ENCODE measurements around the gene SPINT1. TPM values are rescaled to one million over a fixed set of nuclear protein-coding genes. Genes with fewer than 3 reads are reported as not detected.

The SPINT1 gene
- total and polyA plus RNA-seq, 11 donors = 0.11 to 3.4 (median 0.69) TPM; not detected in 1

DNA sequence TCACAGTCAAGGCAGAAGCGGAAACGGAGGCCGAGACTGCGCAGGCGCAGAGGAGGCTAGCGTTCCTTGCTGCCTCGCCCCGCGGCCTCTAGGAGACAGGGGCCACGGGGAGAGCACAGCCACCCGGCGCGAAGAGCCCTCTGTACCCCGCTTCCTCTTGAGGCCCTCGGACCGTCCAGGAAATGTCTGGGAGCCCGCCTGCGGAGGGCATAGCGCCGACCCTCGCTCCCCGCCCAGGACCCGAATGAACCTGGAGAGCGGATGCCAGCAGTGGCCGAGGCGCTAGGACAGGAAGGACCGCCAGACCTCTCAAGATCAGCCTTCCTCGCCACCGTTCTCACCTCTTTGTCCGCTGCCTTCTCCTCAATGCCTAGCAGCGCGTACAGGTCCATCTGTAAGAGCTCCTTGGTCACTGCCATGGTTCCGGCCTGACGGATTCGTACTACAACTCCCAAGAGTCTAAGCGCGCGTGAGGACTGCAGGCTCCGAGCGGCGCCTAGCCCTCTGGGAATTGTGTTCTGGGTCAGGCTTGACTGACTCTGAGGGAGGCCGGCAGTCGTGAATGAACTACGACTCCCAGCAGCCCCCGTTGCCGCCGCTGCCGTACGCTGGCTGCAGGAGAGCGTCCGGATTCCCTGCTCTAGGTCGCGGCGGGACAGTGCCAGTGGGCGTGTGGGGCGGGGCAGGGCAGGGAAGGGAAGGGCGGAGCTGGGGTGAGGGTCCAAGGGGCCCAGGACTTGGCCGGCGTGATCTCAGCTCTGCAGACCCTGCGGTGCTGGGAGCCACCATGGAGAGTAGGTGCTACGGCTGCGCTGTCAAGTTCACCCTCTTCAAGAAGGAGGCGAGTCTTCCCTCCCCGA, 36.6 kb upstream of the SPINT1 start, which contains the start of the genes DNAJC17 and ZFYVE19:
DNAJC17 (minus strand) TSS at position 446 of the 860 bp plus-strand sequence; CDS start at position 419, 27 bp downstream.
ZFYVE19 (plus strand) TSS at position 62 of the 860 bp plus-strand sequence; CDS start at position 563, 501 bp downstream.
- DNase-seq = peak; percentile 97 to 99 (median 98)
- intact Hi-C loops (cut with DNase I) = loop anchor here in 5 of 10 donors (1.0 to 5.0 kb wide), 5 partner anchors 40 to 87 kb away; partner anchors contain the start of genes RMDN3 (in 3 of the 5), C15orf62 (in 1 of the 5), GCHFR (in 1 of the 5) and VPS18 (in 1 of the 5)
- Histone ChIP-seq H3K4me1 (peaks cover 0 to 40% (median 18%) of the 10 kb centered on the region in 12 donors), H3K4me3 (peak within 1 kb of the TSS; percentile 71 to 98 (median 87)), H3K36me3 (peaks cover 0 to 26% (median 14%) of the 10 kb centered on the region in 9 donors), H3K27me3 (no peaks in the 10 kb centered on the region), H3K27ac (peak within 1 kb of the TSS; percentile 87 to 98 (median 96)), H3K9me3 (no peaks in the 10 kb centered on the region)
- peak; percentile 99 for ATAC-seq
- TF ChIP-seq, protein P1, sequence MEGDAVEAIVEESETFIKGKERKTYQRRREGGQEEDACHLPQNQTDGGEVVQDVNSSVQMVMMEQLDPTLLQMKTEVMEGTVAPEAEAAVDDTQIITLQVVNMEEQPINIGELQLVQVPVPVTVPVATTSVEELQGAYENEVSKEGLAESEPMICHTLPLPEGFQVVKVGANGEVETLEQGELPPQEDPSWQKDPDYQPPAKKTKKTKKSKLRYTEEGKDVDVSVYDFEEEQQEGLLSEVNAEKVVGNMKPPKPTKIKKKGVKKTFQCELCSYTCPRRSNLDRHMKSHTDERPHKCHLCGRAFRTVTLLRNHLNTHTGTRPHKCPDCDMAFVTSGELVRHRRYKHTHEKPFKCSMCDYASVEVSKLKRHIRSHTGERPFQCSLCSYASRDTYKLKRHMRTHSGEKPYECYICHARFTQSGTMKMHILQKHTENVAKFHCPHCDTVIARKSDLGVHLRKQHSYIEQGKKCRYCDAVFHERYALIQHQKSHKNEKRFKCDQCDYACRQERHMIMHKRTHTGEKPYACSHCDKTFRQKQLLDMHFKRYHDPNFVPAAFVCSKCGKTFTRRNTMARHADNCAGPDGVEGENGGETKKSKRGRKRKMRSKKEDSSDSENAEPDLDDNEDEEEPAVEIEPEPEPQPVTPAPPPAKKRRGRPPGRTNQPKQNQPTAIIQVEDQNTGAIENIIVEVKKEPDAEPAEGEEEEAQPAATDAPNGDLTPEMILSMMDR (IDR thresholded peaks at IDR 0.05) = peak in 3 of 12 donors; percentile 7 to 19 (median 10)
- peak in 1 of 2 donors; percentile 66 for TF ChIP-seq POLR2A (IDR thresholded peaks at IDR 0.05)
- WGBS, 4 donors = 0 to 1% (median 1%) methylated on average over 37 to 64 of the region's 64 CpGs

DNA sequence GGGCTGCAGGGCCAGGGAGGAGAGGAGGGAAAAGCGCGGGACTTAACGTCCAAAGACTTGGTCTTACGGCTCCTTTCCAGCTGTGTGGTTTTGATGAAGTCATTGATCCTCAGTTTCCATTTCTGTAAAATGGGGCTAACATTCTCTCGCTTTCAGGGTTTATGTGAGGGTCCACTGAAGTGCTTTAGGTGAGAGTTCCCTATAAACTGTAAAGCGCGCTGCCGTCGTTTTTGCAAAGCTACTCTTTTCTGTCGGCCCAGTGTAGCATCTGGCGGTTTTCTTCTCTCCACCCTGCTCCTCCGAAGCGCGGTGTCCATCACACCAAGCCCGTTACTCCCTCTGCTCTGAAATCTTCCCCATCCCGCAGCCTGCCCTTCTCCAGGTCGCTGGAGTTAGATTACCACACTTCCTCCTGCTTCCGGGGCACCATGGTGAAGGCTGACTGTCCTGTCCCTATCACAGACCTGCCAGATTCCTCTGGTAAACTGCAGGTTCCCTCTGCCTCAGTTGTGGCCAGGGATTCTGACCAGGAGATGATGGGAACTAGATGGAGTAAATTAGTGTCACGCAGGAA, 35.9 kb upstream of the SPINT1 start:
- TF ChIP-seq, protein P1 (IDR thresholded peaks at IDR 0.05) = no peak
- TF ChIP-seq POLR2A (IDR thresholded peaks at IDR 0.05) = no peak
- ATAC-seq (no peak), DNase-seq (no peak)
- Histone ChIP-seq H3K27ac (peak overlapping the region in 10 of 12 donors; percentile 90 to 98 (median 96)), H3K9me3 (no peaks in the 10 kb centered on the region), H3K4me3 (peak overlapping the region; percentile 71 to 98 (median 87)), H3K27me3 (no peaks in the 10 kb centered on the region), H3K36me3 (peaks cover 0 to 32% (median 16%) of the 10 kb centered on the region in 9 donors), H3K4me1 (peaks cover 0 to 36% (median 16%) of the 10 kb centered on the region in 12 donors)
- 15 to 58% (median 18%) methylated on average over 19 of the region's 19 CpGs for WGBS, 4 donors
- intact Hi-C loops (cut with DNase I) = loop anchor here in 5 of 10 donors (1.0 to 5.0 kb wide), 5 partner anchors 41 to 86 kb away; partner anchors contain the start of genes RMDN3 (in 3 of the 5), C15orf62 (in 1 of the 5), GCHFR (in 1 of the 5) and VPS18 (in 1 of the 5)

DNA sequence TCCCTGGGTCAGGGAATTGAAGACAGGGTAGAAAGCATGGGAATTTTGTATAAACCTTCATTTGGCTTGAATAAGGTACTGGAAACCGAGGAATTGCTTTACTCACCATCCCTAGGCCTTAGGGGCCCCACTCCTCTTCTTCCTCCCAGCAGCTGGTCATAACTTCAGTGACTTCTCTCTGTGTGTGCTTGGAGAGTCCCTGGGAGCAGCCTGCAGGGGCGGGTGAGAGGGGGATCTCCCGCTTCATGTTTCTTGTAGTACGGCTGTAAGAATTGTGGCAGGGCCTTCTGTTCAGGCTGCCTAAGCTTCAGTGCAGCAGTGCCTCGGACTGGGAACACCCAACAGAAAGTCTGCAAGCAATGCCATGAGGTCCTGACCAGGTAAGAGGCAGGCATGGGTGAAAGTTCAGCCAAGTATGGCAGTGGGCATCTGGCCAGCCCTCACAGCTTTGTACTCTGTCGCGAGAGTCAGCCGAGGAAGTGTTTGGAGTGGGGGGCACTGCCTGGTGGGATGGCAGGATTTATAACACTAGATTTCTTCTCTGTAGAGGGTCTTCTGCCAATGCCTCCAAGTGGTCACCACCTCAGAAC, 34.9 kb upstream of the SPINT1 start:
- Histone ChIP-seq H3K4me1 (peaks cover 0 to 31% (median 16%) of the 10 kb centered on the region in 12 donors), H3K27ac (no peak overlapping the region), H3K9me3 (no peaks in the 10 kb centered on the region), H3K4me3 (no peak overlapping the region), H3K36me3 (peaks cover 0 to 42% (median 26%) of the 10 kb centered on the region in 9 donors), H3K27me3 (no peaks in the 10 kb centered on the region)
- intact Hi-C loops (cut with DNase I) = loop anchor here in 4 of 10 donors (5.0 kb wide), 3 partner anchors 42 to 52 kb away; partner anchors contain the start of genes RMDN3 (in 2 of the 4), C15orf62 (in 1 of the 4) and GCHFR (in 1 of the 4)
- DNase-seq (no peak), ATAC-seq (no peak)
- 72 to 86% (median 84%) methylated on average over 8 of the region's 8 CpGs for WGBS, 4 donors
- TF ChIP-seq, protein P1 (IDR thresholded peaks at IDR 0.05) = no peak
- TF ChIP-seq POLR2A (IDR thresholded peaks at IDR 0.05) = no peak
